Measurements from ENCODE around the gene TMEM92.

- TF ChIP-seq, protein P1, sequence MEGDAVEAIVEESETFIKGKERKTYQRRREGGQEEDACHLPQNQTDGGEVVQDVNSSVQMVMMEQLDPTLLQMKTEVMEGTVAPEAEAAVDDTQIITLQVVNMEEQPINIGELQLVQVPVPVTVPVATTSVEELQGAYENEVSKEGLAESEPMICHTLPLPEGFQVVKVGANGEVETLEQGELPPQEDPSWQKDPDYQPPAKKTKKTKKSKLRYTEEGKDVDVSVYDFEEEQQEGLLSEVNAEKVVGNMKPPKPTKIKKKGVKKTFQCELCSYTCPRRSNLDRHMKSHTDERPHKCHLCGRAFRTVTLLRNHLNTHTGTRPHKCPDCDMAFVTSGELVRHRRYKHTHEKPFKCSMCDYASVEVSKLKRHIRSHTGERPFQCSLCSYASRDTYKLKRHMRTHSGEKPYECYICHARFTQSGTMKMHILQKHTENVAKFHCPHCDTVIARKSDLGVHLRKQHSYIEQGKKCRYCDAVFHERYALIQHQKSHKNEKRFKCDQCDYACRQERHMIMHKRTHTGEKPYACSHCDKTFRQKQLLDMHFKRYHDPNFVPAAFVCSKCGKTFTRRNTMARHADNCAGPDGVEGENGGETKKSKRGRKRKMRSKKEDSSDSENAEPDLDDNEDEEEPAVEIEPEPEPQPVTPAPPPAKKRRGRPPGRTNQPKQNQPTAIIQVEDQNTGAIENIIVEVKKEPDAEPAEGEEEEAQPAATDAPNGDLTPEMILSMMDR (IDR thresholded peaks at IDR 0.05): no peak
- TF ChIP-seq POLR2A (IDR thresholded peaks at IDR 0.05) (no peak), EP300 (IDR thresholded peaks at IDR 0.05) (no peak)
Measured at GRCh38 chr17:50259477-50260324, 14.6 kb upstream of the TMEM92 start.
